HT-29 (cell line): ENCODE results near the gene RBKS. TPM values are rescaled to one million over a fixed set of nuclear protein-coding genes. Genes with fewer than 3 reads are reported as not detected.

Source experiments
- DNase-seq: peaks from one replicate; pipeline ENCODE4 v3.0.0-alpha.2; 2015; ENCODE audit warnings: low spot score
- total RNA-seq: library from RNA; depleted of rRNA; stranded (reverse); fragments of >200 nt; shearing (Covaris generic); gene quantifications from 2 replicates; pipeline ENCODE4 v1.2.3, GENCODE V29; 2014; rRNA removed

Gene RBKS
- 0.42 and 0.53 TPM in 2 replicates for total RNA-seq

DNA sequence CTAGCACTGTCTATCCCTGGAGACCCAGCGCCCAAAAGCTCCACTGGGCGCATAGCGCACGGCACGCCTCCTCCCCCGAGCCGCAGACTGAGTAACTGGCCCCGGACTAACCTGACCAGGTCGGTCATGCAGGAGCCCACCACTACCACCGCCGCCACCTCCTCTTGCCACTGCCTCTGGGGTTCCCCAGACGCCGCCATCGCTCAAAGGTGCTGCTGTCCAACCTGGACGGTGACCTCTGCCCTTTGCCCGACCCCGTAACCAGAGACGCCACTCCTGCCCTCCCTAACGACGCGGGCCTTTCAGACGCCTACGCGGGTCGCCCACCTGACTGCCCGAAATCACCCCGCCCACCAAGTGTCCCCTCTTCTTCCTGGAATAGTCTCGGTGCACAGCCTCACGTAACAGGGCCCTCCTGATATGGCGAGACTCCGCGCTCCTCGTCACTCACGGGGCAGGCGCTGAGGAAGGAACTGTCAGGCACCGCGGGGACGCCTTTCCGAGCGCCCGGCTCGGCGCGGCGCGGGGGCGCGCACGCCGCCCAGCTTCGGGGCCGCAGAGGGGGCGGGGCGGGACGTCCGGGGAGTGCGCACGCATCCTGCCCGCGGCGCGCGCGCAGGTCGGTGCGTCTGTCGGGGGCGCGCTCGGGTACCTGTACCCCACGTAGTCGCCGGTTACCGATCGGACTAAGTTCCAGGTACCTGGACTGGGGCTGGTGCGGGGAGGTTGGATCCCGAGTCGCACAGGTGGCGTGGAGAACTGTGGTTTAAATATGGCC lies at the start of gene RBKS, which contains the start of gene BABAM2:
RBKS (minus strand) TSS at position 242 of the 778 bp plus-strand sequence; CDS start at position 200, 42 bp downstream.
BABAM2 (plus strand) TSS at position 584 of the 778 bp plus-strand sequence. CDS start 3,828 bp downstream, outside the sequence.
- DNase-seq = peak; percentile 87

DNA sequence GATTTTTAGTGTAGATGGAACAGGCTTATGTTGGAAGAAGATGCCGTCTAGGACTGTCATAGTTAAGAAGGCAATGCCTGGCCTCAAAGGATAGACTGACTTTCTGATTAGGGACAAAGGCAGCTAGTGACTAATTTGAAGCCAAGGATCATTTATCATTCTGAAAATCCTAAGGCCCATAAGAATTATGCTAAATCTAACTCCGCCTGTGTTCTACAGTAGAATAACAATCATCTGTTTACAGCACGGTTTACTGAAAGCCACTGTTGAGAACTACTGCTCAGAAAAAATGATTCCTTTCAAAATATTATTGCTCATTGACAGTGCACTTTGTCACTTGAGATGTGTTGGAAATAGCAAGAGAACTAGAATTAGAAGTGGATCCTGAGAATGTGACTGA lies 44.8 kb upstream of the RBKS start:
- no peak for DNase-seq

DNA sequence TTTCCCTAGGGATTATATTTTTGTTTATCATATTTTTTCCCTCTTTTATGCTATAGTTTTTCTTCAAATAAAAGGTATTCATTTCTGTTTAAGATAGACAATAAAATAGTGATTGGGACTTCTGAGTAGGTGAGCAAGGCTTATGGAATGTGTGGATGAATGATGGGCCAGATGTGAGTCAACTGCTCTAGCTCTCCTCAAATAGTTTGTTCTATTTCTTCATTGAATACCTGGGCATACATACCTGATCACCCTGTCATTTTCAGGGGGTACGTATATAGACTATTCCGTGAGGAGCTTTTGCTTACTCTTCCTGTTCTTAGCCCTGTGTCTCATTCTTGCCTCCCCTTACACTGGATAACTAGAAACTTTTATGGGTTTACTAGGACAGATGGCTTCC lies 42.2 kb upstream of the RBKS start:
- peak; percentile 34 for DNase-seq

DNA sequence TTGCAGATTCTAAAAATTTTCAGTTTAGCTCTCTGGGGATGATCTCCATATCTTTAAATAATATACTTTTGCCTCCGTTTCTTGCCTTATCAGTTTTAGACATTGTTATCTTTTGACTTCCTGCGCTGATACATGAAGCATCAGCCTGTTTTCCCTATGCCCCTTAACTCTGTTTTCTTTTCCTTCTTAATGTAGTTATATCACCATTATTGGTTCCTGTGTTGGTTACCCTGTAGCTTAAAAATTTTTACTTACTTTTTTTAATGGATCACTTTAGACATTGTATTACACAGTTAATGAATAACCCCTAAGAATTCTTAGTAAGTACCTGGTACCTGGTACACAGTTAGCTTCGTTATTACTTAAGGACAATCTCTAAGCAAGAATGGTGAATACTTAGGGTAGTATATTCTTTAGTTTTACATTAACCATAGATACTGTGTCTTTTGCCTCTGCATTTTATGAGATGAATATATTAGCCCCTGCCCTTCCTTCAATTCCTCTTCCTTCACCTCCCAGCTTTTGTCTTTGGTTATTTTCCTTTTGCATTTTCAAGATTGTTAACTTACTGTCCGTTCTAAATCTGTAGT lies 41.3 kb upstream of the RBKS start:
- peak; percentile 30 for DNase-seq

DNA sequence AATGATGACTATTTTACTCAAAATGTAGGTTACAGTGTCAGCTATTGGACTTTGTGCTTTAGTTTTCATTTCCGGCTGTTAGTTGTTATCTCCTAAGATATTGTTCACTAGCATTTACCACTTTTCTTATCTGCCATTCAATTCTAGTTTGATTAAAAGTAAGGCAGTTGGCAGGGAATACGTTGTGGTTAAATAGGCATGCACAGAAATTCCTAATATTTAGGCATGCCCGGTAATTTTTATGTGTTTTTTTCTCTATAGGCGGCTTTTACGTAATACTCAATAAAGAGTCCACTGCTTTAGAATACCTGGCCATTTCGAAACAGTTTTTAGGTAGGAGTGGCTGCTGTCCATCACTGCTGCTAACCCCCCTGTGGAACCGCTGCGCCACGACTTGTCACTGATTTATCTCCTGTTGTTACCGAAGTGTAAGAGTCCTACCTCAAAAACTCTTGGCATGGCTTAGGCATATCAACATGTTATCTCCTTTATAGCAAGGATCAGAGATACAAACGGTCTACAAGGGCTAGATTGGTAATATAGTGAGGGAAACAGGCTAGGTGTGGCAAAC lies 39.8 kb upstream of the RBKS start:
- DNase-seq = peak; percentile 35

DNA sequence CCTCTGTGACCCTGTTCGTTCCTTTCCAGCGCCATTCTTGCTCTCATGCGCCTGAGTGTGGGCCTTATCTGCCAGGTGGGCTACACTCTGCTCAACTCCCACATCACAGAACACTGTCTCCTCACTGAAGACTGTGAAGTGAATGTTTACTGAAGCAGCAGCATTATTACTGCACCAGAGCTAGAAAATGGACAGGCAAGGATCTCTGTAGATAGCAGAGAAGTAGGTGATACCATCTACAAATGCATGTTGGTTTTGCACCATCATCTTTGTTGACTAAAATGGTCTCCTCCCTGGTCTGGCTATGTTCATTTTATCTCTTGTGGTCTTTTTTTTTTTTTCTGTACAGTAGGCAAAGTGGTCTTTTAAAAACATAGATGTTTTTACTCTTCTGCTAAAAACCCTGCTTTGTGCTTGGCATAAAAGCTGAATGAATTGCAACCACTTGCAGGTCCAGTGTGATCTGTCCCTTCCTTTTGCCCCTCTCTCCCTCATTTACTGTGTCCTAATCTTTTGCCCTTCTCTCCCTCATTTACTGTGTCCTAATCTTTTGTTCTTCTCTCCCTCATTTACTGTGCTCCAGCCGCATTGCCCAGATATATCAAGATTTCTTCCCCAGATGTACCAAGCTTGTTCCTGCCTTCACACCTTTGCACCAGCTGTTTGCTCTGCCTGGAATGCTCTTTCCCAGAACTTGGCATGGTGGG lies 35.7 kb upstream of the RBKS start:
- no peak for DNase-seq

DNA sequence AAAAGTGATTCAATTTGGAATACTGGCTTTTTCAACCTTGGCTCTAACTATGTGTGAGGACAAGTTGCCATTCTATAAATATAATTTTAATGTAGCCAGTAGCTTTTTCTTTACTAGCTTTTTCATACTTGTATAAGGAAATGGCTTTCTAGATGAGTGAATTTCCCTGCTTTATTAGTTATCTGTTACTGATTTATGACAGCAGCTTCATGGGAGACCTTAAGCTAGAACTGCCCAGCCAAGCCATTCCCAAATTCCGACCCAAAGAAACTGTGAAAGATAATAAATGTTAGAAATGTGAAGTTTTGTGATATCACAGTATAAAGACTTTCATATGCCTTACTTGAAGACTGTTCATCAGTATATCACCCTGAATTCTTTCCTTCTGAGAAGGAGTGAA lies 32.7 kb upstream of the RBKS start:
- no peak for DNase-seq

DNA sequence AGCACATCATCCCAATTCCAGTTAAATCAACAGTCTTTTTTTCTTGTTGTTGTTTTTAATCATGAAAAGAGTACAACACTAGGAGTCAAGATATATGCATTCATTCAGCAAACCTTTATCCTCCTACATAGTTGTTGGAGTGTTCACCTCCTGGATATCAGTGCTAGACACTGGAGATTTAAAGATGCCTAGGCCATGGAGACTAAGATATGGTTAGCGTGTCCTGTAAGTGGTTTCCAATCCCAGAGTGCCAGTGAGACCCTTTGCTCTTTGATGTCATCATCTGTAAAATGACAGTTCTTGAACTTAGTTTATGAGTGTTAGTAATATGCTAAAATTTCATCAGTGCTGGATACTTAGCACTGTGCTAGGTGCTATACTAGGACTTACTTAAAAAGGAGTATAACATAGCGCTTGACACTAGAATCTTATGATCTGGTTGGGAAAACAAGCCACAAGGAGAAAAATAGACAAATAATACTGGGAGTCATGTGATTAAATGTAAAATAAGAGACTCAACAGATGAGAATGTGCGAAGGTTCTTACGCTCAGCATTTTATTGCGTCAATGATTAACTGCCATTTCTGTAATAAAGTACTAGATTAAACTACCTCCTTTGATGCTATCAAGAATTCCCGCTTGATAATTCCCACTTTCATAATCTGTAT lies 31.8 kb upstream of the RBKS start:
- DNase-seq = peak; percentile 71

DNA sequence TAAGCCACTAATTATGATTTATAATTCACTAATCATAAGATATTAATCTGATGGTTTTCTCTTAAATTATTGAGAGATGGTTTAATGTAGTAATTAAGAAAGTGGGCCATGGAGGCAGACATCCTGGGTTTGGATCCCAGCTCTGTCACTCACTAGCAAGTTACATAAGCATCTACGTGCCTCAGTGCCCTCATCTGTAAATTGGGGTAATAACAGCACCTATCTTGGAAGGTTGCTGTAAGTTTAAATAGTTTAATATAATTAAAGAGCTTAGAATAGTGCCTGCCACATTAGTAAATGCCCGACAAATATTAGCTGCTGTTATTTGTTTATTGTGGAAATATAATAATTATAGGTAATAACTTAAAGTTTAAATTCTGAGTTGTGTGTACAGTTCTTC lies 31.2 kb upstream of the RBKS start:
- no peak for DNase-seq

DNA sequence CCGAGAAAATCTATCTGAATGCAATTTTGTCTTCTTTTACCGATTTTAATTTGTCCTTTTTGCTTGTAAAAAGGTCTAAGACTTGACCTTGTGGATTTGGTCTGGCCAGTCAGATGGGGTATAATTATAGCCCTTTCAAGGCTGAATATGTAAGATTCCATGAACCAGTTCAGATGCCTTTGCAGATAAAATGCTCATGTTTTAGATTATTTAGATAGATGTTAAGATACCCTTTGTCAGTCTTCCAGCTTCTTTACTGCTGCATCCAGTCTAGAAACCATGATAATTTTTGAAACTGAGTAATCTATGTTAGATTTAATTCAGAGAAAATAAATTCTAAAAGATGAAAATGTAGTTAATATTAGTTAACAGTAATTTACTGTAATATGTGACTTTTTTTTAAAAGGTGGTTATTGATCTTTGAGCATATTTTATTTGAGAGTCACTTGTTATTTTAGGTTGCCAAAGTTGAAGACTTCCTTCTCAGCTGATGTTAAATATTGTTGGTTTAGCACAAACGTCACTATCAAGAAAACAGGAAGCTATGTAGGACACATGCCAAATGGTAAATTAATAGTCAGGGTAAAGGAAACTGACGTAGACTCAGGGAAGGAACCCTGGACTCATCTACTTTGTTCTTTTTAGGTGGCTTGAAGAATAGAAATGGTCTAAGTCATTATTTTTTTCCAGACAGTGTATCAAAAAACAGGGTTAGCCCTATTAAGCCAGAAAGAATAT lies 30.1 kb upstream of the RBKS start:
- DNase-seq = peak; percentile 50

DNA sequence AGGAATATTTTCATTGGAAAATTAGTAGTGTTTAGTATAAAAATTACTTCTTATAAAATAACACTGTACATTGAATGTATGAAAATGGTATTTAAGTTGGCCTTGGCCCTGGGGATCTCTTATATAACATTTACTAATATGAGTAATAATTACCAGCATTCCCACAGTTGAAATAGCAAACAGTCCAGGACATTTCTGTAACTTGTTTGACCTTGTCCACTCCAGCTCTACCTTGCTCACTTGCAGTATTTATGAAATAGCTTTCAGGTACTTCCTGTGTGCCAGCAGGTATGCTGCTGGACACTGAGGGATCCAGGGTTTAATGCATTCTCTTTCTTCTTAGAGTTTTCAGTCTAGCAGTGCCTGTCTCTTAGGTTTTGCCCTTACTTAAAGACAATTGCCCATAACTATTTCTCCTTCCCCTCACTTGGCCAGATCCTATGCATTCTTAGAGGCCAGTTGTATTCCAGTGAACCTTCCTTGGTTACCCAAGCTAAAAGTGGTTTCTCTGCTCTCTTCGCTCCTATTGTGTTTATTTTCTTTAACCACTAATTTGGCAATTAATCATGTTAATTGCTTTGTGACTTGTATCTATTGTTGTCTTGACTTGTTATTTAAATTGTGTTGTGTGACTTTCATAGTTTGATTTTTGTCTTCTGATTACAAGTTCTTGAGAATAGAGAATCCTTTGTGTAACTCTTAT lies 26.3 kb upstream of the RBKS start:
- peak; percentile 28 for DNase-seq

DNA sequence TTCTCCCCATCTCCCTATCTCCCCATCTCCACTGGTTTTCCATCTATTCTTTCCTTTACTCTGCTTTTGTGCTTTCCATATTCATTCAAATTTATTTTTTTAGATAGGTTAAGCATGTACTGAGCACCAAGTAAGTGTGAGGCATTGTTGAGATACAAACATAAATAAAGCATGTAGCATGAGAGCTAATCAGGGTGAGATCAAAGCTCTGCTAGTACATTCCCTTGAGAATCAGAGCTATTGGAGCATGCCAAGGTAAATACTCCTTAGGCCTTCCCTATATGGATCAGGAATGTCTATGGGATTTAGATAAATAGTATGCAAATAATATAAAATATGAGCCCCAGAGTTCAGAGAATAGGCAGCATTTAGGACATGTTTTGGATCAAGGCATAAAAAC lies 25.7 kb upstream of the RBKS start:
- DNase-seq = no peak

DNA sequence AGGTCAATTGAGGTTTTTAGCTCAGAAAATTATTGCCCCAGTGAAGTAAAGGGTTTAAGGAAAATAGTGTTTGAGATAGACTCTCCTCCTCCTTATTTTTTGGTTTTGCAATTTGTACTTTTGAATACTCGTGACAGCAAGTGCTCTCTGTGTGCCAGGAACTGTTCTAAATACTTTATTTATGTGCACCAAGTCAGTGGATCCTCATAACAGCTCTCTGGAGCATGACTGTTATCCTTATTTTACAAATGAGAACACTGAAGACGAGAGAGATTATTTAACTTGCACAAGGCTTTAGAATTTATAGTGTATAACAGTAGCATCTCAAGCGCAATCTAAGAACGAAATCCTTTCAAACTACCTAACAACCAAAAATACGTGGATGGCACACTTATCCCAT lies 25.0 kb upstream of the RBKS start:
- DNase-seq = no peak

DNA sequence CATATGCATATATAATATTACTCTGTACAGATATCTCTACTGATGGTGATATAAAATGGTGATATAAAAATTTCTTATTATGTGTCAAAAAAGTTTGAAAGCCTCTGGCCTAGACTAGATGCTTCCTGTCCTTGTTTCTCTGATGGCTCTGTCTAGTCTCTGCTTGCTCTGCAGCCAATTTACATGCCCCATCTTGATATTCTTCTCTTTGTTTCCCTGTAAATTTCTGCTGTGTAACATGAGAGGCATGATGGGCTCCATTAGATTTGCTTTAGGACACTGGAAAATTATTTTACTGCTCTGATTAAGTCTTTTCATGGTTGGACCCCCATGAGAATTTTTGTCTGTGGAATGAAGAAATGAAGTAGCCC lies 24.6 kb upstream of the RBKS start:
- DNase-seq = no peak

DNA sequence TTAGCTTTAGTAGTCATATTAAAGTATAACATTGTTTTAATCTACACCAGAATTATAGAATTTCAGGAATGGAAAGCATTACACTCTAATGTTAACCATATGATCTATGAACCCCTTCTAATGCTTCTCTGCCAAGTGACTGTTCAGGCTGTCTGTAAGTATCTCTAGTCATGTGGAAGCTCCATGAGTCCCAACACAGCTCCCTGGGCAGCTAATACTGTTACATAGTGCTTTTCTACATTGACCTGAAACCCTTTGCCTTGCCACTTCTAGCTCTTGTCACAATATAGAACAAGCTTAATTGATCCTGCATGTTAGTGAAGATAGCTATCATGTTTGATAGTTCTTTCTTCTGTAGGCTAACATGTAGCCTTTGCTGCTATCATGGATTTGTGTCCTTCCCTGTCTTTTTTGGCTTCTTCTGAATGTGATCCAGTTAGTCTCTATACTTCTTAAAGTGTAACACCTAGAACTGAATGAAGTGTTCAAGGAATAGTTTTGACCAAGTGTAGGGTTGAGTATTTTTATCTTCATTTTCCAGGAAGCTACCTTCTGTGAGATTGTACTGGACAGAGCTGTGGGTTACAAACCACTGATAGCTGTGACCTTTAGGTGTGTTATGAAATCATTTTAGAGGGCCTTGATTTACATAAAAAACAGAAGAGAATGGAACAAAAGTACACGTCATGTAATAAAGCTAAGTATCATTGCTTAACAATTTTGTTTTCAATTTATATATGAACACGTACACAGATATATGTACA lies 24.0 kb upstream of the RBKS start:
- no peak for DNase-seq

DNA sequence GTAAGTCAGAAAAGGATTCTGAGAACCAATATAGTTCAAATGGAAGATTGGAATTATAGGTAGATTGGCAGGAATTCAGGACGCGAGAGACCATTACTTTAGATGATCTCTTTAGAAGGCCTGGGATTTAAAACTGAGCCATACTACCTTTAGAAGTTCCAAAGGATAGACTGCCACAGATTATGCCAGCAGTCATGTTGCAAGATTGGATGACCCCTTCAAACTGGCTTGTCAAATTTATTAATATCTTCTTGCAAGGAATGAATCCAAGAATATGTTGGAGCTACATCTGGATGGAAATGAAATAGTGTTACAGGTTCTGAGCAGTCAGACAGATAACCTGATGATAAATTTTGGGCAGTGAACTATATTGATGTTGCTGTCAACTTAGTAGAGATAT lies 22.3 kb upstream of the RBKS start:
- DNase-seq = no peak

DNA sequence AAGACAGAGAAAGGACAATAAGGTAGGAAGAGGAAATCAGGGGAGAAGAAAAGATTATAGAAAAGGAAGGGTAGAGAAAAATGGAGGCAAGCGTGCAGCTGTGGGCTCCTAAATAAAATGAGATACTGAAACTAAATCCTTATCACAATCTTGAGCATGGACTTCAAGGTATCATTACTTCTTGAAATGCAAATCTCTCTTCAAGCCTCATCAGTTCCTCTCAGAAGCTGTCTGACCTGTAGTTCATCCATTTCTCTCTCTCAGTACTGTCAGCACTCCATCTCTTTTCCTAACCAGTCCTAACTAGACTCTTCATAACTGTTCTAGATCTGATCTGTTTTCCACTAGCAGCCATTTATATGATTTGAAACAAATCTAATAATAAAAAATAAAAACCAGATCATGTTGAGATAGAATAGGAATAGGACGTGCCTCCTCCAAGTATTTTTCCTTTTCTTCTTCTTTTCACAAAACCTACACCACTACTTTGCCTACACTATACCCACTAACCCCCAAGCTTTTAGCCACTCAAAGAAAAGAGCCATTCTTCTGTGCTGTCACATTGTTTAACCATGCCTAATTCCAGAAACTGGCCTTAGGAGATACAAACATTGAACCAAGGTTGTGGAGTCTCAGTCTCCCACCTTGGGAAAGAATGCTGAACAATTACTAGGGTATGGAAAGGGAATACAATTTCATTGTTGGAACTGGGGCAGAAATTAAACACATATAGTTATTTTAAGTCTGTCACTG lies 21.4 kb upstream of the RBKS start:
- DNase-seq = no peak

DNA sequence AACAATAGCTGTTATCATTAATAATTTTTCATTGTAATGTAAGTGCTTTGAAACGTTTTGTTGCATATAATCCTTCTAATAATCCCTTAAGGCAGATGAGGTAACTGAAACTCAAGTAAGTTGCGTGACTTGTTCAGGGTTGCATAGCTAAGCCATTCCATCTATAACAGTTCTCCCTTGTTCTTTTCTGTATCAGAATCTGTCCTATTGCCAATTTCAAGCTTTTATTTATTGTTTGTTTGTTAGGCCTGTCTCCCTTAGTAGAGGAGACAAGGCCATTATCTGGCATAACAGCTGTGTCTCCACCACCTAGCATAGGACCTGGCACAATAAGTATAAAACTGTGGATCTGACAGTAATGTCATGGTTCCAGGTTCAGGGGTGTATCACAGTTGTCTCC lies 19.7 kb upstream of the RBKS start:
- DNase-seq = no peak

DNA sequence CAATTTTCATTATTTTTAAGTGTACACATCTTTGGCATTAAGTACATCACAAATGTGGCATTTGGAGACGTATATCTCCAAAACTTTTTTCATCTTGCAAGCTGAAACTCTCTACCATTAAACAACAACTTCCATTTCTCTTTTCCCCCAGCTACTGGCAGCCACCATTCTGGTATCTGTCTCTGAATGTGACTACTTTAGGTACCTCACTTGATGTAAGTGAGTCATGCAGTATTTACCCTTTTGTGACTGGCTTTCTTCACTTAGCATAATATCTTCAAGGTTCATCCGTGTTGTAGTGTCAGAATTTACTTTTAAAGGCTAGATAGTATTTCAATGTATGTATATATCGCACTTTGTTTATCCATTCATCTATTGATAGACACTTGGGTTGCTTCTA lies 17.4 kb upstream of the RBKS start:
- no peak for DNase-seq
